Heart left ventricle (tissue), 16 donors: ENCODE measurements around the gene PCLO. TPM values are rescaled to one million over a fixed set of nuclear protein-coding genes. Genes with fewer than 3 reads are reported as not detected.

Experiments used
- ATAC-seq, 4 donors: fragments of 200-7000 bp; cut with Tn5 transposase; one replicate each; pipeline ENCODE4 v1.9.1; 2020 to 2022; ENCODE audit warnings: moderate library complexity in 4 of 4, mild to moderate bottlenecking in 3 of 4, moderate number of reproducible peaks in 1 of 4
- DNase-seq, 5 donors: peaks; one replicate each; pipeline ENCODE4 v3.0.0-alpha.2; 2020
- H3K27ac ChIP-seq, 12 donors: fragments of 200-600 bp; sonication (generic) in 4 of 12; one replicate each; pipeline versions ENCODE4 v1.5.0 to v1.8.0; 2016 to 2022; ENCODE audit warnings: mild to moderate bottlenecking in 2 of 12
- H3K27me3 ChIP-seq, 9 donors: fragments of 200-600 bp; sonication (generic) in 2 of 9; one replicate each; pipeline versions ENCODE4 v1.5.1 to v1.8.0; 2016 to 2022; ENCODE audit warnings: mild to moderate bottlenecking in 3 of 9
- H3K36me3 ChIP-seq, 9 donors: fragments of 200-600 bp; sonication (generic) in 2 of 9; one replicate each; pipeline versions ENCODE4 v1.5.0 to v1.8.0; 2018 to 2022; ENCODE audit warnings: mild to moderate bottlenecking in 2 of 9
- H3K4me1 ChIP-seq, 12 donors: fragments of 200-600 bp; sonication (generic) in 4 of 12; one replicate each; pipeline versions ENCODE4 v1.5.0 to v1.8.0; 2016 to 2022; ENCODE audit warnings: mild to moderate bottlenecking in 3 of 12
- H3K4me3 ChIP-seq, 12 donors: fragments of 200-600 bp; sonication (generic) in 4 of 12; one replicate each; pipeline versions ENCODE4 v1.5.0 to v1.8.0; 2017 to 2022; ENCODE audit warnings: mild to moderate bottlenecking in 9 of 12, moderate library complexity in 4 of 12
- H3K9me3 ChIP-seq, 12 donors: fragments of 200-600 bp; sonication (generic) in 4 of 12; one replicate each; pipeline versions ENCODE4 v1.5.0 to v1.8.0; 2016 to 2022; ENCODE audit warnings: mild to moderate bottlenecking in 1 of 12
- CTCF ChIP-seq, 12 donors: fragments of 200-600 bp; sonication (generic) in 4 of 12; IDR thresholded peaks; one replicate each; pipeline versions ENCODE4 v1.5.0 to v1.8.0; 2018 to 2022; ENCODE audit warnings: antibody characterized with exemption in 12 of 12, mild to moderate bottlenecking in 5 of 12
- POLR2A ChIP-seq, 2 donors: fragments of 450-650 bp; IDR thresholded peaks; one replicate each; pipeline ENCODE4 v1.6.1; 2017; ENCODE audit warnings: antibody characterized with exemption in 2 of 2, mild to moderate bottlenecking in 2 of 2, moderate library complexity in 2 of 2
- WGBS, 4 donors: extraction: QIAGEN DNeasy Blood & Tissue Kit in 2 of 4; methylation state at CpG; one replicate each; pipeline versions ENCODE4 v1.1.5 to v1.1.7; 2013 to 2018; 5-methylcytosine and 5-hydroxymethylcytosine counted together
- intact Hi-C, 10 donors: fragments of 100-400 bp; cut with DNase I; formaldehyde crosslinking; loops; one replicate each; pipeline versions ENCODE4 v1.11.1 to v1.14.2; 2022
- polyA plus RNA-seq, 2 donors: library from polyadenylated mRNA; stranded (reverse); fragments of 200-250 nt; gene quantifications; one replicate each; pipeline ENCODE4 v1.2.3, GENCODE V29; 2013
- total RNA-seq, 9 donors: library from RNA; depleted of rRNA in 2 of 9; stranded (reverse); fragments of >200 nt in 2 of 9; fragmentation: NEBNext Ultra II Directional in 3 of 9; extraction: Animal tissue kit (Norgen Biotek cat#: 25700) in 3 of 9; gene quantifications; one replicate each; pipeline versions ENCODE4 v1.1.0 to v1.2.4, GENCODE V29; 2016 to 2023
- donor health status: ischemic (EF 13 %, LVEDD 7.1; RV severe dilation, severe dysfunction).
- donor health status: healthy with polysubstance abuse.
- donor health status: DM: no; HTN: yes; CAD: no.
- donor health status: DM: no; HTN: no; CAD: no.
- donor health status: ischemic (EF 25% LVEDD 6.9; RV normal size, moderate dysfunction).
- donor health status: ischemic (EF 25% LVEDD 5.7; RV mildly dilated, moderate dysfunction).
- donor health status: healthy.
- donor health status: DM: yes; HTN: yes; CAD: no.
- donor health status: ischemic (EF 35%, LVEDD 5.7; RV mildly dilated, moderate dysfunction).
- donor health status: nonischemic (EF 11% LVEDD 7.7; RV severe dilation, severe dysfunction).
- donor health status: DM: yes; HTN: yes; CAD: no.
- donor health status: PGD.
- donor health status: ischemic (EF 29% LVEDD 5.4; RV normal size, mild dysfunction).
- donor health status: nonischemic (EF 23%, LVEDD 6.1; RV moderate dilation, normal function).

The PCLO gene
- total and polyA plus RNA-seq, 11 donors: 0.21 to 9.3 (median 2.9) TPM

GRCh38 chr7:82945056-82945455, 217.6 kb downstream of the PCLO start:
- DNase-seq (no peak), ATAC-seq (no peak)
- Histone ChIP-seq H3K9me3 (no peaks in the 10 kb centered on the region), H3K36me3 (no peaks in the 10 kb centered on the region), H3K27me3 (no peaks in the 10 kb centered on the region), H3K27ac (no peak overlapping the region), H3K4me3 (no peak overlapping the region), H3K4me1 (no peaks in the 10 kb centered on the region)
- intact Hi-C loops: no loop called here
- TF ChIP-seq CTCF (IDR thresholded peaks at IDR 0.05): no peak
- TF ChIP-seq POLR2A (IDR thresholded peaks at IDR 0.05): no peak
- WGBS, 4 donors: 53 to 59% (median 57%) methylated on average over 4 of the region's 4 CpGs

GRCh38 chr7:82932516-82932915, 230.2 kb downstream of the PCLO start:
- intact Hi-C loops: no loop called here
- Histone ChIP-seq H3K27me3 (no peaks in the 10 kb centered on the region), H3K36me3 (no peaks in the 10 kb centered on the region), H3K9me3 (no peaks in the 10 kb centered on the region), H3K4me1 (no peaks in the 10 kb centered on the region), H3K27ac (no peak overlapping the region), H3K4me3 (no peak overlapping the region)
- DNase-seq (no peak), ATAC-seq (no peak)
- TF ChIP-seq CTCF (IDR thresholded peaks at IDR 0.05) (no peak), POLR2A (IDR thresholded peaks at IDR 0.05) (no peak)
- 72 to 88% (median 82%) methylated on average over 1 of the region's 1 CpG for WGBS, 4 donors

- no peak for ATAC-seq
- H3K36me3 ChIP-seq: no peaks in the 10 kb centered on the region
- no peak overlapping the region for H3K4me3 ChIP-seq
- no peaks in the 10 kb centered on the region for H3K27me3 ChIP-seq
- WGBS, 4 donors: 75 to 88% (median 81%) methylated on average over 2 of the region's 2 CpGs
- no peak for DNase-seq
- no peak for TF ChIP-seq POLR2A (IDR thresholded peaks at IDR 0.05)
- no peak for TF ChIP-seq CTCF (IDR thresholded peaks at IDR 0.05)
- no peak overlapping the region for H3K27ac ChIP-seq
- intact Hi-C loops: no loop called here
- no peaks in the 10 kb centered on the region for H3K4me1 ChIP-seq
- no peaks in the 10 kb centered on the region for H3K9me3 ChIP-seq
Measured at GRCh38 chr7:82926477-82926876, 236.2 kb downstream of the PCLO start.

- intact Hi-C loops: no loop called here
- Histone ChIP-seq H3K9me3 (no peaks in the 10 kb centered on the region), H3K27me3 (no peaks in the 10 kb centered on the region), H3K4me3 (no peak overlapping the region), H3K4me1 (no peaks in the 10 kb centered on the region), H3K27ac (no peak overlapping the region), H3K36me3 (no peaks in the 10 kb centered on the region)
- ATAC-seq (no peak), DNase-seq (no peak)
- TF ChIP-seq POLR2A (IDR thresholded peaks at IDR 0.05): no peak
- TF ChIP-seq CTCF (IDR thresholded peaks at IDR 0.05): no peak
Measured at GRCh38 chr7:82925331-82925730, 237.4 kb downstream of the PCLO start.
